Measurements from ENCODE around the gene CPA2.

GRCh38 chr7:130273081-130273932, 6.6 kb downstream of the CPA2 start:
- TF ChIP-seq, protein P1, sequence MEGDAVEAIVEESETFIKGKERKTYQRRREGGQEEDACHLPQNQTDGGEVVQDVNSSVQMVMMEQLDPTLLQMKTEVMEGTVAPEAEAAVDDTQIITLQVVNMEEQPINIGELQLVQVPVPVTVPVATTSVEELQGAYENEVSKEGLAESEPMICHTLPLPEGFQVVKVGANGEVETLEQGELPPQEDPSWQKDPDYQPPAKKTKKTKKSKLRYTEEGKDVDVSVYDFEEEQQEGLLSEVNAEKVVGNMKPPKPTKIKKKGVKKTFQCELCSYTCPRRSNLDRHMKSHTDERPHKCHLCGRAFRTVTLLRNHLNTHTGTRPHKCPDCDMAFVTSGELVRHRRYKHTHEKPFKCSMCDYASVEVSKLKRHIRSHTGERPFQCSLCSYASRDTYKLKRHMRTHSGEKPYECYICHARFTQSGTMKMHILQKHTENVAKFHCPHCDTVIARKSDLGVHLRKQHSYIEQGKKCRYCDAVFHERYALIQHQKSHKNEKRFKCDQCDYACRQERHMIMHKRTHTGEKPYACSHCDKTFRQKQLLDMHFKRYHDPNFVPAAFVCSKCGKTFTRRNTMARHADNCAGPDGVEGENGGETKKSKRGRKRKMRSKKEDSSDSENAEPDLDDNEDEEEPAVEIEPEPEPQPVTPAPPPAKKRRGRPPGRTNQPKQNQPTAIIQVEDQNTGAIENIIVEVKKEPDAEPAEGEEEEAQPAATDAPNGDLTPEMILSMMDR (IDR thresholded peaks at IDR 0.05; ENCODE audit: insufficient read depth, low read length, poor library complexity, severe bottlenecking): no peak
- no peak for TF ChIP-seq EZH2phosphoT487 (conservative IDR thresholded peaks at IDR 0.05; ENCODE audit: low read length)
